Activated CD4-positive, alpha-beta T cell treated with anti-CD3 and anti-CD28 coated beads for 36 hours (primary cell): ENCODE measurements around the gene SRMS. TPM values are rescaled to one million over a fixed set of nuclear protein-coding genes. Genes with fewer than 3 reads are reported as not detected.
A peak's percentile ranks its signal among the peaks of the same experiment; 100 is the strongest.

Experiments
- ATAC-seq: fragments of 200-7000 bp; cut with Tn5 transposase; one replicate; pipeline ENCODE4 v1.10.0; 2021; ENCODE audit warnings: mild to moderate bottlenecking, moderate library complexity
- CTCF ChIA-PET: fragments of 350-600 bp; sonication (Branson Sonifier 250); formaldehyde crosslinking; loops from one replicate; lab custom pipeline; 2021; ENCODE audit warnings: antibody characterized with exemption; lab: Charles Lee
- POLR2A ChIA-PET: fragments of 350-600 bp; sonication (Branson Sonifier 250); formaldehyde crosslinking; loops from one replicate; lab custom pipeline; 2021; ENCODE audit warnings: antibody characterized with exemption, inconsistent platforms; lab: Charles Lee
- DNase-seq: peaks from one replicate; pipeline ENCODE4 v3.0.0-alpha.2; 2020
- H3K27ac Mint-ChIP-seq: one replicate; pipeline ENCODE4 v1.8.0; 2021; ENCODE audit warnings: mixed read lengths
- H3K27me3 Mint-ChIP-seq: one replicate; pipeline ENCODE4 v1.8.0; 2021; ENCODE audit warnings: mixed read lengths
- H3K36me3 Mint-ChIP-seq: one replicate; pipeline ENCODE4 v1.8.0; 2021; ENCODE audit warnings: low read depth, mixed read lengths
- H3K4me1 Mint-ChIP-seq: one replicate; pipeline ENCODE4 v1.8.0; 2021; ENCODE audit warnings: mixed read lengths
- H3K4me3 Mint-ChIP-seq: one replicate; pipeline ENCODE4 v1.8.0; 2021; ENCODE audit warnings: mild to moderate bottlenecking, moderate library complexity, mixed read lengths
- H3K9me3 Mint-ChIP-seq: one replicate; pipeline ENCODE4 v1.8.0; 2021; ENCODE audit warnings: low read depth, mixed read lengths
- intact Hi-C, 2 experiments: fragments of 100-400 bp; cut with DNase I in 1 of 2; cut with micrococcal nuclease in 1 of 2; formaldehyde crosslinking; loops; one replicate each; pipeline versions ENCODE4 v1.14.2 to v1.15.1; 2022 to 2024; cut with DNase I, micrococcal nuclease
- total RNA-seq, 2 experiments: library from RNA; stranded (reverse); gene quantifications; one replicate each; pipeline ENCODE4 v1.2.3, GENCODE V29; 2021

SRMS gene
- total RNA-seq, 2 experiments from 2014 or later, result not detected

DNA sequence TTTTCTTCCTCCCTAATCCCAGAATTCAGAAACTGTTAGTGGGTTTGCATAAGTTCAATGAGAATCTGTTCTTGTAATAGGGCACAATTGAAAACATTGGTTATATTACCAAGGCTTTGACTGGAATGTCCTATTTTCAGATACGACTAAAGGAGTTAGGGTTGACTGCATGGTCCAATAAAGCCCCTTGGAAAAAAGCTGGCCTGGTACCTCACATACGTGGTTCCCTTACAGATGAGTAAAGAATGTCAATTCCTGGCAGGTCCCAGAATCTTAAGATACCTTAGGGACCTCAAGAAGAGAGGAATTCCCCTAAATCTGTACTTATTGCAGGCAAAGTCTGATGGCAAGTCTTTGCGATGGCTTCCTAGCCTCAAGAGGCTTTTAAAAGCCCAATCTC, 22.4 kb downstream of the SRMS start:
- ATAC-seq, result no peak
- H3K27ac Mint-ChIP-seq, result no peak overlapping the region
- H3K4me1 Mint-ChIP-seq, result peaks cover 14% of the 10 kb centered on the region
- H3K9me3 Mint-ChIP-seq, result peaks cover 4% of the 10 kb centered on the region
- H3K27me3 Mint-ChIP-seq, result no peaks in the 10 kb centered on the region
- H3K4me3 Mint-ChIP-seq, result no peak overlapping the region
- CTCF ChIA-PET, result interaction anchor here (0.8 kb wide), 1 partner anchor 12 kb away, joined by 3 read pairs; the partner anchor contains the start of gene PTK6
- intact Hi-C loops, result no loop called here
- DNase-seq, result no peak
- peaks cover 29% of the 10 kb centered on the region for H3K36me3 Mint-ChIP-seq
- POLR2A ChIA-PET, result no interaction called here

DNA sequence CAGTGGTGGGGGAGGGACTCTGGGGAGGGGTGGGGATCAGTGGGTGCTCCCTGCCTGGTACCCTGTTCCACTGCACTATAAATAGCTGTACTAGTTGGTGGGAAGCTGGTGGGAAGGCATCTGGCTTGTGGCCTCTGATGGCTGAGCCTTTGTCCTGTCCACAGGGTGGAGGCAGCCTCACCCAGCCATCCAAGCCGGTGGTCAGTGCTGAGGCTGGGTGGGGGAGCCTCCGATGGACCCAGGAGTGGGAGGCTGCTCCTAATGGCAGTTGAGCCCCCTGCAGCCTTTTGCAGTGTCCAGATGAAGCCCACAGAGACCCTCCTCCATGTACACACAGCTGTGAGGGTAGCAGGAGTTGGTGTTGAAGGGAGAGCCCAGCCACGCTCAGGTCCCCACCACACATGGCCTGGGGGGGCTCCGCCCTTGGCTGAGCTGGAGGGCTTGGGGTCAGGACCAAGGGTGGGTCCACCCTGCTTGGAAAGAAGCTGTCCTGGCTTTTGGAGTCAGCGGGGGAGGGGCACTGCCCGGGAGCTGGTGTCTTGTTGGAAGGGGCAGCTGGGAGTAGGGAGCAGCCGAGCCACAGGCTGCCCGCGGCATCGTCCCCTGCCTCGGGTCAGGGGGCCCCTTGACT, 24.5 kb downstream of the SRMS start:
- ChIA-PET POLR2A (interaction anchor here (0.6 to 2.4 kb wide), 2 partner anchors 30 to 1553 kb away, joined by 4 to 6 read pairs; no protein-coding TSS in a partner anchor), CTCF (interaction anchor here (0.6 to 1.5 kb wide), 4 partner anchors 26 to 342 kb away, joined by 3 to 4 read pairs (median 3); no protein-coding TSS in a partner anchor)
- Mint-ChIP-seq H3K4me3 (no peak overlapping the region), H3K9me3 (peaks cover 4% of the 10 kb centered on the region), H3K27ac (no peak overlapping the region), H3K36me3 (peaks cover 29% of the 10 kb centered on the region), H3K27me3 (no peaks in the 10 kb centered on the region), H3K4me1 (peaks cover 13% of the 10 kb centered on the region)
- no peak for DNase-seq
- ATAC-seq, result no peak
- intact Hi-C loops, result loop anchor here (5.0 kb wide), 2 partner anchors 86 to 251 kb away; partner anchors contain the start of gene ARFGAP1 (in 1 of the 2)

DNA sequence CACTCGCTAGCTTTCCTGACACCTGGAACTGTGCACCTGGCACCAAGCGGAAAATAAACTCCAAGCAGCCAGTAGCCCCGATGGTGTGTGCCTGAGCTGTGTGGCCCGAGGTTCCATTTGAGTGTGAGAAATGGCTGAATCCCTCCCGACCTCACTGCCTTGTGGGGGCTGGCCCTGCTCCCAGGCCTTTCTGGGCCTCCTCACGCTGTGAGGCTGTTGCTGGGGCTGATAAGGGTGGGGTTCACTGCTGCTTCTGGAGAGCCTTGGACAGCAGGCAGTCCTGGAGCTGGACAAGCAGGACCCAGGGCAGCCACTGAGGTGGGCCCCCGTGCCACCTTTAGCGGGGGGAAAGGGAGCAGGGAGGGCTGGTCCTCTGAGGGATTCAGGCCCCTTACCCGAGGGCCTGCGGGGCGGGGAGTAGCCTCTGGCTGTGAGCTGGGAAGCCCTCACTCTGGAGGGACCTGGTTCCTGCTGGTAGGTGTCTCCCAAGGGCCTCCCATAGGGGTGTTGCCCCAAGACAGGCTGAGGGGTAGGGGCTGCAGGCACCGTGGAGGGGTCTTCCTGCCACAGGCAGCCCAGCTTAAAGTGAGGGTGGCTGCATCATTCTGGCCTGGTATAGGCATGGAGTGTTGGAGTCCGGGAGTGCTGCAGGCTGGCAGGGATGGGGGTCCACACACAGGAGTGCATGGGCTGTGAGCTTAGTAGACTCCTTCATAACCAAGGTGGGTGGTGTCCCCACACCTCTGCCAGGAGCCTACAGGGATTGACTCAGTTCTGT, 25.3 kb downstream of the SRMS start:
- Mint-ChIP-seq H3K9me3 (peaks cover 4% of the 10 kb centered on the region), H3K4me1 (peaks cover 10% of the 10 kb centered on the region), H3K27me3 (no peaks in the 10 kb centered on the region), H3K4me3 (peak overlapping the region; percentile 77), H3K36me3 (peaks cover 29% of the 10 kb centered on the region), H3K27ac (no peak overlapping the region)
- DNase-seq (no peak), ATAC-seq (no peak)
- intact Hi-C loops, result loop anchor here (5.0 kb wide), 2 partner anchors 85 to 250 kb away; partner anchors contain the start of gene ARFGAP1 (in 1 of the 2)
- POLR2A ChIA-PET, result interaction anchor here (0.6 to 2.4 kb wide), 2 partner anchors 31 to 1553 kb away, joined by 4 to 6 read pairs; no protein-coding TSS in a partner anchor
- CTCF ChIA-PET, result interaction anchor here (0.6 to 4.0 kb wide), 5 partner anchors 15 to 451 kb away, joined by 3 to 21 read pairs (median 4); partner anchors contain the start of gene PTK6

DNA sequence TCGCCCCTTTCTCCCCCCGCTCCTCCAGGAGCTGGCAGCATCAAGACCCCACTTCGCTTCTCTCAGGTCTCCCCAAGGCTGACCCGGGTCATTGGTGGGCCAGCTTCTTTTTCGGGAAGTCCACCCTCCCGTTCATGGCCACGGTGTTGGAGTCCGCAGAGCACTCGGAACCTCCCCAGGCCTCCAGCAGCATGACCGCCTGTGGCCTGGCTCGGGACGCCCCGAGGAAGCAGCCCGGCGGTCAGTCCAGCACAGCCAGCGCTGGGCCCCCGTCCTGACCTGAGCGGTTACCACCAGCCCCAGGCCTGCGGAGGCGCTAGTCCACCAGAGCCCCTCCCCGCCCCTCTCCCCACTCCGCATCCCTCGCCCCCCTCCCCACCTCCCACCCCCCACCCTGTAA, 25.9 kb downstream of the SRMS start:
- intact Hi-C loops, result loop anchor here (1.0 to 5.0 kb wide), 8 partner anchors 25 to 733 kb away; partner anchors contain the start of genes ARFGAP1 (in 1 of the 2), PCMTD2 (in 1 of the 2), TCEA2 (in 1 of the 2) and YTHDF1 (in 1 of the 2)
- H3K9me3 Mint-ChIP-seq, result peaks cover 4% of the 10 kb centered on the region
- POLR2A ChIA-PET, result interaction anchor here (0.6 to 2.4 kb wide), 2 partner anchors 16 to 31 kb away, joined by 4 to 6 read pairs; partner anchors contain the start of gene PTK6
- CTCF ChIA-PET, result interaction anchor here (0.6 to 4.0 kb wide), 6 partner anchors 16 to 452 kb away, joined by 4 to 21 read pairs (median 4); partner anchors contain the start of genes PTK6 and RTEL1
- no peak for DNase-seq
- ATAC-seq, result no peak
- H3K36me3 Mint-ChIP-seq, result peaks cover 29% of the 10 kb centered on the region
- no peaks in the 10 kb centered on the region for H3K27me3 Mint-ChIP-seq
- peak overlapping the region; percentile 77 for H3K4me3 Mint-ChIP-seq
- peak overlapping the region; percentile 51 for H3K27ac Mint-ChIP-seq
- H3K4me1 Mint-ChIP-seq, result peaks cover 10% of the 10 kb centered on the region

DNA sequence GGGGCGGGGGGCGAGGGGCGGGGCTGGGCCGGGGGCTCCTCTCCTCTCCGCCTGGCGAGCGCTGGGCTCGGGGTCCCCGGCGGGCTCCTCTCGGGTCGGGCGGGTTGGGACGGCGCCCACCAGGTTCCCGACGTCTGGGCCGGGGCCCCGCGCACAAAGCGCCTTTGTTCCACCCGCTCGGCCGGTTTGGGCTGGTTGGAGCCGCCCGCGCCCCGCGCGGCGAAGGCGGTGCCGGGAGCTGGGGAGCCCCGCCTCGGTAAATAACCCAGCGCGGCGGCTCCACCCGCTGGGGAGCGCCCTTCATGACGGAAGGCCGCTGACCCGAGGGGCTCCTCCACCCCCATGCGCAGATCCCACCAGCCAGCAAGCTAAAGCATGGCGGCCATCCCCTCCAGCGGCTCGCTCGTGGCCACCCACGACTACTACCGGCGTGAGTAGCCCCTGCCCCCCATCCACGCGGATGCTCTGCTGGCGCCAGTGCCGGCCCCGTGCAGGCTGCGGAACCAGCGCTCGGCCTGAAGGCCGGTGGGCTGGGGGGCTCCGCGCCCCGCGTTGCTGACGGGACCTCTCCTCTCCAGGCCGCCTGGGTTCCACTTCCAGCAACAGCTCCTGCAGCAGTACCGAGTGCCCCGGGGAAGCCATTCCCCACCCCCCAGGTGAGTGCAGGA, 26.5 kb downstream of the SRMS start:
- ChIA-PET CTCF (interaction anchor here (0.6 to 4.0 kb wide), 7 partner anchors 17 to 559 kb away, joined by 3 to 21 read pairs (median 4); partner anchors contain the start of genes PTK6 and RTEL1), POLR2A (interaction anchor here (0.5 to 2.4 kb wide), 4 partner anchors 16 to 431 kb away, joined by 3 to 6 read pairs (median 4); partner anchors contain the start of gene PTK6)
- intact Hi-C loops, result loop anchor here (1.0 to 5.0 kb wide), 18 partner anchors 16 to 734 kb away; partner anchors contain the start of genes ARFGAP1 (in 1 of the 2), GMEB2 (in 1 of the 2), PCMTD2 (in 1 of the 2) and PRPF6 (in 1 of the 2)
- DNase-seq, result peak; percentile 86
- H3K27me3 Mint-ChIP-seq, result no peaks in the 10 kb centered on the region
- H3K36me3 Mint-ChIP-seq, result peaks cover 29% of the 10 kb centered on the region
- peaks cover 4% of the 10 kb centered on the region for H3K9me3 Mint-ChIP-seq
- peak; percentile 72 for ATAC-seq
- H3K4me1 Mint-ChIP-seq, result peaks cover 10% of the 10 kb centered on the region
- peak overlapping the region; percentile 77 for H3K4me3 Mint-ChIP-seq
- H3K27ac Mint-ChIP-seq, result peak overlapping the region; percentile 51

DNA sequence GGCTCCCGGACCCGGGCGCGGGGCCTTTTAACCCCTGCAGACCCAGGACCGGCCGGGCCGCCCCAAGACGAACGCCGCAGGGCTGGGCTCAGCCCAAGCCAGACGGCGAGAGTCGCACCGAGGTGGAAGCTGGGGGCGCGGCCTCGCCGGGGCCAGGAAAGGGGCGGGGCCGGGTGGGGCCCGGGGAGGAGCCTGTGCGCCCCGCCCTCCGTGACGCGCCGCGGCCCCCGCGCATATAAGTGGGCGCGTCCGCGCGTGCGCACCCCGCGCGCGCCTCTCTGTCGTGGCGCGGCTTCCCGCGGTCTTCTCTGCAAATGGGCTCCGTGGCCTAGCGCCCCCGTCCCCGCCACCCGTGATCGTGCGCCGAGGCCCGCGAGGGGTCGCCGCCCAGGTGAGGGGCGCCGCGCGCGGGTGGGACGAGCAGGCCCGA, 27.0 kb downstream of the SRMS start, which contains the start of gene PPDPF:
PPDPF (plus strand) TSS at position 262 of the 430 bp plus-strand sequence. CDS start 544 bp downstream, outside the sequence.
- ChIA-PET POLR2A (interaction anchor here (0.5 to 0.6 kb wide), 2 partner anchors 83 to 431 kb away, joined by 3 to 4 read pairs; no protein-coding TSS in a partner anchor), CTCF (interaction anchor here (0.7 to 4.0 kb wide), 4 partner anchors 17 to 560 kb away, joined by 3 to 21 read pairs (median 4); partner anchors contain the start of genes PTK6 and RTEL1)
- peaks cover 10% of the 10 kb centered on the region for H3K4me1 Mint-ChIP-seq
- intact Hi-C loops, result loop anchor here (1.0 to 5.0 kb wide), 17 partner anchors 17 to 734 kb away; partner anchors contain the start of genes ARFGAP1 (in 1 of the 2), GMEB2 (in 1 of the 2), PCMTD2 (in 1 of the 2) and PRPF6 (in 1 of the 2)
- H3K4me3 Mint-ChIP-seq, result peak within 1 kb of the TSS; percentile 77
- ATAC-seq (peak; percentile 80), DNase-seq (peak; percentile 93)
- H3K27me3 Mint-ChIP-seq, result no peaks in the 10 kb centered on the region
- peaks cover 4% of the 10 kb centered on the region for H3K9me3 Mint-ChIP-seq
- peaks cover 29% of the 10 kb centered on the region for H3K36me3 Mint-ChIP-seq
- peak within 1 kb of the TSS; percentile 78 for H3K27ac Mint-ChIP-seq

DNA sequence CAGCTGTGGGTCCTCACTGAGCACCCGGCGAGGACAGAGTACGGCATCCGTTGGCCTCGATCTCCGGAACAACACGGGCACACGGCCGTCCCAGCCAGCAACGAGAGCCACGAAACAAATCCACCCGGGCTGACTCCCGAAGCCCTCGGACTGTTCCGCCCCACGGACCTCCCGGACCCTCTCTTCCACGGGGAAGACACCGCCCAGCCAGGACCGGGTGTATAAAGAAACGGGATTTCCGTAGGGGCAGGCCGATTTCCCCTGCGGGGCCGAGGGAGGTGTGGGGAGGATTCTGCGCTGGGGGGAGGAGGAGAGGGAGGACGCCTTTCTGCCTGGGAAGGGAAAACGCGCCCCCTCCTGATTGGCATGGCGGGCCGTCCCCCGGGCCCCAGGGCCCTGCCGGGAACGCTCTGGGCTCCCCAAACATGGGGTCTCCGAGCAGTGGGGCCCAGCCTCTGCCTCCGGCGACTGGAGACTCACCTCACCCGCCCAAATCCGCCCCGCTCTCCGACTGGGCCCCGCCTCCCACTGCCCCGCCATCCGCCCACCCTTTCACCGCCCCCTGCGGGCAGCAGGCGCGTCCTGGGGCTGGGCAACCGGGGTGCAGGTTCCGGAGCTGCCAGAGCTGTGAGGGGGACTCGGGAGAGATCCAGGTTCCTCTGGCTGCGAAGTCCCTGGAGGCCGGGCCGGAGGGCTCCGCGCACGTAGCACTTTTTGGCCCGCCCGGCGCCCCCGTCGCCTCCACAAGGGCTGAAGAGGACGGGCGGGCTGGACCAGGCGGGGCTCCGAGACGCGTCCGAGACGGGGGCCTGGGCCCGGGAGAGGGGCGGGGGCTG, 27.7 kb downstream of the SRMS start:
- intact Hi-C loops, result loop anchor here (1.0 to 5.0 kb wide), 17 partner anchors 17 to 735 kb away; partner anchors contain the start of genes ARFGAP1 (in 1 of the 2), GMEB2 (in 1 of the 2), PCMTD2 (in 1 of the 2) and PRPF6 (in 1 of the 2)
- H3K36me3 Mint-ChIP-seq, result peaks cover 29% of the 10 kb centered on the region
- CTCF ChIA-PET, result interaction anchor here (0.6 to 4.0 kb wide), 4 partner anchors 18 to 560 kb away, joined by 3 to 21 read pairs (median 4); partner anchors contain the start of gene PTK6
- ATAC-seq (peak; percentile 55), DNase-seq (peak; percentile 74)
- peaks cover 6% of the 10 kb centered on the region for H3K9me3 Mint-ChIP-seq
- peak overlapping the region; percentile 47 for H3K27ac Mint-ChIP-seq
- POLR2A ChIA-PET, result no interaction called here
- H3K4me3 Mint-ChIP-seq, result peak overlapping the region; percentile 77
- H3K4me1 Mint-ChIP-seq, result peaks cover 10% of the 10 kb centered on the region
- H3K27me3 Mint-ChIP-seq, result peaks cover 2% of the 10 kb centered on the region

DNA sequence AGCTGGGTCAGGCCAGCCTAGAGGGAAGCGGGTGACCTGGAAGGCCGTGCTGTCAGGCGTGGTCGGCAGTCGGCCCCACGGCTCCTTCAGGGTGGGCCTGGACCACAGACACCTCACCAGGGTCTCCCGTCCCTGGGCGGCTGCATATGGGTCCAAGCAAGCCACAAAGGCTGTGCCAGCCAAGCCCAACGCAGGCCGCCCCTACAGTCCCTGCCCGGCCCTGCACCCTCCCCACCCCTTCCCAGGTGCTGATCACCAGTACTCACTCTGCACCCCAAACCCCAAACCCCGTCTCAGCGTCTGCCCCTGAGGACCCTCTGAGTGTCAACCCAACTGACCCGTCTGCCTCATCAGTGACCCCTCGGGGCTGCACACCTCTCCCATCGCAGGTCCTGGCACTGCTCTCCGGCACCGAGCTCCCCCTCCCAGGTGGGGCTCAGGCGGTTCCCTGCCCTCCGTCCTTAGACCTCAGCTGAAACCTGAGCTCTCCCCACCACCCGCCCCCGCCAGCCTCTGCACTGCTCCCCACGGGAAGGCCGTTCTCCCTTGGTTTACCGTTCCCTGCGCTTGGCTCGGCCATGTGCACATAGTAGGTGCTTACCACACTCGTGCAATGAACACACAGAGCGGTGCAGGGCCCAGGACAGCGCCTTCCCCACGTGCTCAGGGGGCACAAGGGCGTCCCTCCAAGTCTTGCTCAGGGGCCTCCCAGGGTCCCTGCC, 28.4 kb downstream of the SRMS start:
- intact Hi-C loops, result no loop called here
- Mint-ChIP-seq H3K4me1 (peaks cover 12% of the 10 kb centered on the region), H3K9me3 (peaks cover 10% of the 10 kb centered on the region), H3K36me3 (peaks cover 29% of the 10 kb centered on the region), H3K27ac (peak overlapping the region; percentile 47), H3K27me3 (peaks cover 4% of the 10 kb centered on the region), H3K4me3 (peak overlapping the region; percentile 77)
- CTCF ChIA-PET, result interaction anchor here (0.6 to 4.0 kb wide), 2 partner anchors 19 to 513 kb away, joined by 3 to 21 read pairs; partner anchors contain the start of gene PTK6
- ATAC-seq (no peak), DNase-seq (no peak)
- POLR2A ChIA-PET, result interaction anchor here (0.6 kb wide), 1 partner anchor 464 kb away, joined by 4 read pairs; no protein-coding TSS in a partner anchor

DNA sequence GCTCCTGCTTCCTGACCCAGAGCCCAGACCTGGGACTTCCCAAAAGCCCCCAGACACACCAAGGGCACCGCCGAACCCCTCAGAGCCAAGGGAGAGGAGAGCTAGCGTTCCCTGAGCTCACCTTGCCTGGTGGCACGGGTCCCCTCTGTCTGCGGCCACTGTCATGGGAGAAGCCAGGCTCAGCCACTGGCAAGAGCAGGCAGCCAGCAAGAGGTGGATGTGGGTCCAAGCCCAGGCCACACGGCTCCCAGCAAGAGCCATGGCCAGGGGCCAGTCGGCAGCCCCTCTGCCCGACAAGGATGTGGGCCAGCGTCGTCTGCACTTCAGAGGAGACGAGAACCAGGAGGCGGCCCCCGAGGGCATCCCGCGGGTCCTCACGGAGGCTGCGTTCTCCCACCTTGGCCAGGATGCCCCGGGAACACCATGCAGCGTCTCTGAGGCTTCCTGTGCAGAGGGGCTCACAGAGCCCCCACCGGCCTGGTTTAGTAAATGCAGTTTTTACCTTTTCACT, 29.1 kb downstream of the SRMS start:
- peaks cover 12% of the 10 kb centered on the region for H3K4me1 Mint-ChIP-seq
- H3K27ac Mint-ChIP-seq, result no peak overlapping the region
- ChIA-PET CTCF (no interaction called here), POLR2A (no interaction called here)
- H3K36me3 Mint-ChIP-seq, result peaks cover 23% of the 10 kb centered on the region
- peaks cover 6% of the 10 kb centered on the region for H3K27me3 Mint-ChIP-seq
- H3K9me3 Mint-ChIP-seq, result peaks cover 9% of the 10 kb centered on the region
- intact Hi-C loops, result no loop called here
- no peak for DNase-seq
- H3K4me3 Mint-ChIP-seq, result no peak overlapping the region
- ATAC-seq, result no peak
